GM19025 (cell line): ENCODE data around the gene SLC35A1.
A peak's percentile ranks its signal among the peaks of the same experiment; 100 is the strongest.
"Not testable (repeated sequence)": the region's sequence is repeated elsewhere in the genome, so short reads cannot be mapped to it uniquely, and the experiment has no call there.

Source experiments
- ATAC-seq: cut with Tn5 transposase; IDR thresholded peaks from one replicate; pipeline ENCODE4 v1.9.1; 2021; ENCODE audit warnings: mild to moderate bottlenecking, low read depth, moderate library complexity; ENCODE audit not compliant: unreplicated experiment

Gene SLC35A1

GRCh38 chr6:87472525-87473418 lies at the start of gene SLC35A1:
TSS of gene SLC35A1 (plus strand) at chr6:87472974. CDS start at chr6:87473004, 30 bp downstream.
- ATAC-seq: peak; percentile 95

GRCh38 chr6:87426789-87427188 lies 46.0 kb upstream of the SLC35A1 start:
- ATAC-seq: no peak

GRCh38 chr6:87430499-87430898 lies 42.3 kb upstream of the SLC35A1 start:
- no peak for ATAC-seq

- ATAC-seq: no peak
Observed at GRCh38 chr6:87431263-87431662, 41.5 kb upstream of the SLC35A1 start.

GRCh38 chr6:87436435-87436834 lies 36.3 kb upstream of the SLC35A1 start:
- no peak for ATAC-seq

- no peak for ATAC-seq
Observed at GRCh38 chr6:87441711-87442110, 31.1 kb upstream of the SLC35A1 start.

- no peak for ATAC-seq
Observed at GRCh38 chr6:87444362-87444761, 28.4 kb upstream of the SLC35A1 start.

- no peak for ATAC-seq
Observed at GRCh38 chr6:87465051-87465450, 7.7 kb upstream of the SLC35A1 start.

- peak; percentile 57 for ATAC-seq
Observed at GRCh38 chr6:87473419-87473903, 687 bp downstream of the SLC35A1 start.

GRCh38 chr6:87481931-87482330 lies 9.2 kb downstream of the SLC35A1 start:
- ATAC-seq: no peak

GRCh38 chr6:87482366-87482765 lies 9.6 kb downstream of the SLC35A1 start:
- no peak for ATAC-seq

- no peak for ATAC-seq
Observed at GRCh38 chr6:87483929-87484328, 11.2 kb downstream of the SLC35A1 start.

- no peak for ATAC-seq
Observed at GRCh38 chr6:87484491-87484890, 11.7 kb downstream of the SLC35A1 start.

- ATAC-seq: no peak
Observed at GRCh38 chr6:87487555-87487954, 14.8 kb downstream of the SLC35A1 start.

GRCh38 chr6:87489326-87489725 lies 16.6 kb downstream of the SLC35A1 start:
- not testable (repeated sequence) for ATAC-seq

GRCh38 chr6:87494761-87495422 lies 22.1 kb downstream of the SLC35A1 start:
- peak; percentile 57 for ATAC-seq

- no peak for ATAC-seq
Observed at GRCh38 chr6:87498048-87498447, 25.3 kb downstream of the SLC35A1 start.

- ATAC-seq: no peak
Observed at GRCh38 chr6:87501809-87502572, 29.2 kb downstream of the SLC35A1 start.

GRCh38 chr6:87504441-87504840 lies 31.7 kb downstream of the SLC35A1 start:
- no peak for ATAC-seq

GRCh38 chr6:87514831-87515230 lies 42.1 kb downstream of the SLC35A1 start:
- ATAC-seq: no peak

- ATAC-seq: no peak
Observed at GRCh38 chr6:87518453-87518852, 45.7 kb downstream of the SLC35A1 start.
